Effector CD4-positive, alpha-beta T cell (primary cell): Measurements from ENCODE around the gene SAPCD1. TPM values are rescaled to one million over a fixed set of nuclear protein-coding genes. Genes with fewer than 3 reads are reported as not detected.

Experiments
- DNase-seq: peaks from one replicate; pipeline ENCODE4 v3.0.0-alpha.2; 2020
- total RNA-seq: gene quantifications from one replicate; lab custom pipeline; 2026; lab: John Stamatoyannopoulos, UW

The SAPCD1 gene
- not detected for total RNA-seq

GRCh38 chr6:31762356-31762755, at the start of gene SAPCD1:
SAPCD1 (plus strand) TSS chr6:31762656; CDS start chr6:31763055, 399 bp downstream.
- no peak for DNase-seq

GRCh38 chr6:31713465-31713864, 49.0 kb upstream of the SAPCD1 start:
- no peak for DNase-seq

GRCh38 chr6:31713991-31714684, 48.3 kb upstream of the SAPCD1 start:
- DNase-seq: no peak

- DNase-seq: no peak
Observed at GRCh38 chr6:31715022-31715958, 47.2 kb upstream of the SAPCD1 start, which contains the start of gene LY6G6D. LY6G6D (plus strand) TSS chr6:31715348; CDS start chr6:31715356, 8 bp downstream.

- DNase-seq: no peak
Observed at GRCh38 chr6:31717499-31718222, 44.8 kb upstream of the SAPCD1 start.

- no peak for DNase-seq
Observed at GRCh38 chr6:31718265-31718664, 44.2 kb upstream of the SAPCD1 start.

GRCh38 chr6:31719001-31719400, 43.5 kb upstream of the SAPCD1 start:
- DNase-seq: no peak

- DNase-seq: no peak
Observed at GRCh38 chr6:31720196-31720770, 42.2 kb upstream of the SAPCD1 start.

GRCh38 chr6:31721351-31722020, 41.0 kb upstream of the SAPCD1 start, which contains the start of gene LY6G6C:
LY6G6C (minus strand) TSS chr6:31721746; CDS start chr6:31721679, 67 bp downstream.
- no peak for DNase-seq

- DNase-seq: no peak
Observed at GRCh38 chr6:31722173-31722572, 40.3 kb upstream of the SAPCD1 start.

- no peak for DNase-seq
Observed at GRCh38 chr6:31723245-31723979, 39.0 kb upstream of the SAPCD1 start, which contains the start of gene MPIG6B. MPIG6B (plus strand) TSS chr6:31723373; CDS start chr6:31723384, 11 bp downstream.

- no peak for DNase-seq
Observed at GRCh38 chr6:31723980-31724691, 38.3 kb upstream of the SAPCD1 start.

GRCh38 chr6:31725502-31726350, 36.7 kb upstream of the SAPCD1 start:
- DNase-seq: no peak

- no peak for DNase-seq
Observed at GRCh38 chr6:31727034-31727716, 35.3 kb upstream of the SAPCD1 start.

- no peak for DNase-seq
Observed at GRCh38 chr6:31727717-31728671, 34.5 kb upstream of the SAPCD1 start.

GRCh38 chr6:31728767-31729514, 33.5 kb upstream of the SAPCD1 start, which contains the start of gene DDAH2:
DDAH2 (minus strand) TSS chr6:31729299; CDS start chr6:31729161, 138 bp downstream.
- no peak for DNase-seq
